HT1080 (cell line): ENCODE data around the gene UBALD1. TPM values are rescaled to one million over a fixed set of nuclear protein-coding genes. Genes with fewer than 3 reads are reported as not detected.
"Not testable (repeated sequence)": the region's sequence is repeated elsewhere in the genome, so short reads cannot be mapped to it uniquely, and the experiment has no call there.

Source experiments
- DNase-seq: peaks from one replicate; pipeline ENCODE4 v3.0.0-alpha.2; 2015; ENCODE audit warnings: low read depth
- total RNA-seq: library from RNA; depleted of rRNA; stranded (reverse); fragments of >200 nt; shearing (Covaris generic); gene quantifications from 2 replicates; pipeline ENCODE4 v1.2.3, GENCODE V29; 2014

Gene UBALD1
- total RNA-seq, 1 experiment from 2014 or later = 44.2 TPM

GRCh38 chr16:4599037-4599436 lies 15.7 kb downstream of the UBALD1 start:
- no peak for DNase-seq

GRCh38 chr16:4597174-4597573 lies 17.5 kb downstream of the UBALD1 start:
- DNase-seq = peak; percentile 46

- DNase-seq = no peak
Observed at GRCh38 chr16:4594433-4595410, 20.0 kb downstream of the UBALD1 start.

GRCh38 chr16:4593086-4593485 lies 21.6 kb downstream of the UBALD1 start:
- DNase-seq = no peak

GRCh38 chr16:4591706-4592470 lies 22.8 kb downstream of the UBALD1 start:
- DNase-seq = no peak

- no peak for DNase-seq
Observed at GRCh38 chr16:4591191-4591590, 23.5 kb downstream of the UBALD1 start.

- DNase-seq = no peak
Observed at GRCh38 chr16:4588961-4589360, 25.7 kb downstream of the UBALD1 start.

- no peak for DNase-seq
Observed at GRCh38 chr16:4588386-4588785, 26.3 kb downstream of the UBALD1 start.

- DNase-seq = no peak
Observed at GRCh38 chr16:4586291-4586690, 28.4 kb downstream of the UBALD1 start.

- no peak for DNase-seq
Observed at GRCh38 chr16:4583906-4584305, 30.8 kb downstream of the UBALD1 start.

GRCh38 chr16:4580250-4580649 lies 34.4 kb downstream of the UBALD1 start:
- peak; percentile 18 for DNase-seq

- DNase-seq = no peak
Observed at GRCh38 chr16:4578961-4579530, 35.6 kb downstream of the UBALD1 start.

- no peak for DNase-seq
Observed at GRCh38 chr16:4576008-4576407, 38.7 kb downstream of the UBALD1 start.

GRCh38 chr16:4574919-4575705 lies 39.6 kb downstream of the UBALD1 start:
- DNase-seq = no peak

GRCh38 chr16:4573926-4574325 lies 40.8 kb downstream of the UBALD1 start:
- not testable (repeated sequence) for DNase-seq

GRCh38 chr16:4572715-4573114 lies 42.0 kb downstream of the UBALD1 start:
- DNase-seq = no peak

- DNase-seq = no peak
Observed at GRCh38 chr16:4570688-4571321, 43.9 kb downstream of the UBALD1 start.

- DNase-seq = no peak
Observed at GRCh38 chr16:4570086-4570485, 44.6 kb downstream of the UBALD1 start.

GRCh38 chr16:4566144-4566543 lies 48.5 kb downstream of the UBALD1 start:
- no peak for DNase-seq

GRCh38 chr16:4564661-4565267 lies 49.9 kb downstream of the UBALD1 start:
- DNase-seq = no peak
